Skeletal muscle cell (primary cell): ENCODE results near the gene ZNF559.
A peak's percentile ranks its signal among the peaks of the same experiment; 100 is the strongest.

ENCODE experiments used
- DNase-seq: peaks from one replicate; pipeline ENCODE4 v3.0.0-alpha.2; 2010; ENCODE audit warnings: low read depth
- H3K4me3 ChIP-seq: 2 replicates; pipeline ENCODE4 v1.5.1; 2011; ENCODE audit warnings: low read depth, mild to moderate bottlenecking, control low read depth, low read length, moderate library complexity

ZNF559 gene

DNA sequence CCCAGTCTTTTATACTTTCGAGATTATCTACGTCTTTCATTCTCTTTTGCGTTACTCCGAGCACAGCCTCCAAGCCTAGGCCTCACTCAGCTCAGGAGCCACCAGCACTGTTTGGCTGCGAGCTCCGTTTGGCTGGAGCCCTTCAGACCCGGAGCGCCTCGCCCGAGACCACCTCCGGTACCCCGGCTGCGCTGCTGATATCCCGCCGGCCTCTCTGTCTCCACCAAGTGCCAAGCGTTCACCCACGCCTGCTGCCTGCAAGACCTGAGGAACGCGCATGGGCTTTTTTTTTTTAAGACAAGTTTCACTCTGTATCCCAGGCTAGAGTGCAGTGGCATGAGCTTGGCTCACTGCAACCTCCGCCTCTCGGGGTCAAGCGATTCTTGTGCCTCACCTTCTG is 24.7 kb downstream of the ZNF559 start:
- DNase-seq = no peak
- H3K4me3 ChIP-seq = no peak overlapping the region

DNA sequence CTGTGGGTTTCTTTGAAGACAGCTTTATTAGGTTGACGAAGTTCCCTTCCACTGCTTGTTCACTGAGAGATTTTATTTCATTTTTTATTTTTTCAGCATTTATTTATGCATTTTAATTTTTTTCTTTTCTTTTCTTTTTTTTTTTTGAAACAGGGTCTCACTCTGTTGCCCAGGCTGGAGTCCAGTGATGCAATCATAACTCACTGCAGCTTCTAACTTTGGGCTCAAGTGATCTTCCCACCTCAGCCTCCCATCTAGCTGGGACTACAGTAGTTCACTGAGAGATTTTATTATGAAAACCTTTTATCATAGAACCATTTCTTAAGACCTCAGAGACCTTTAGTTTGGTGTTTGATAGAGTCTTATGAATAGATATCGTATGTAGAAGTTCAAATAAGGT is 28.5 kb downstream of the ZNF559 start:
- no peak overlapping the region for H3K4me3 ChIP-seq
- no peak for DNase-seq

DNA sequence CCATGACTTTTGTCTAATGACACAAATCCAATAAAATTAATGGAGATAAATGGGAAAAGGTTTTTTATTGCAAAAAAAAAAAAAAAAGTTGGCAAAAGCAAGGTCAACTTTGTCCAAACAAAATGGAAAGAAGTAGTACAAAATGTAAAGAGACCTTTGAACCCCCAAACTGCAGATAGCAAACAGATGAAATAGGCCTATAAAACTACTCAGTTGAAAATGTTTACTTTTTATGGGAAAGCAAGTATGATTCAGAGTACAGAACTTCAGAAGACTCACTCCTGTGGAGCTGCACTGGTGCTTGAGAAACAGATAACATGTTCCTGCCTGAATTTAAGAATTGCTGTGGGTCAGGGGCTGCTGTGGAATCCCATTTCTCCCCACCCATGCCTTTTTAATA is 29.0 kb downstream of the ZNF559 start:
- H3K4me3 ChIP-seq = no peak overlapping the region
- DNase-seq = no peak

DNA sequence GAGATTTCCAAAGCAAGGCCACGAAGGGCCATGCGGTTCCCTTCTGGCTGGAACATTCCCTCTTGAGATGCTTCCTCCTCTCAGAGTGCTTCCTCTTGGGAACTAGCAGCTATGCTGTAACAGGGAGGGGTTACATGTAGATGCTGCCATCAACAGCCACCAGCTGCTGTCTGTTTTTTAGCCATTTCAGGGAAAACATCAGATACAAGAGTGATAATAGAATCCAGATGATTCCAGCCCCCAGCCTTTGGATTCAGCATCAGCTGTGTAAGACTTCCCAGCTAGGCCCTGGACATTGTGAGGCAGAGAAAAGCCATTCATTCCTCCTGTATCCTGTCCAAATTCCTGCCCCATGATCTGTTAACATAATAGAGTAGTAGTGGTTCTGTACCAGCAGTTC is 30.7 kb downstream of the ZNF559 start:
- no peak for DNase-seq
- no peak overlapping the region for H3K4me3 ChIP-seq

DNA sequence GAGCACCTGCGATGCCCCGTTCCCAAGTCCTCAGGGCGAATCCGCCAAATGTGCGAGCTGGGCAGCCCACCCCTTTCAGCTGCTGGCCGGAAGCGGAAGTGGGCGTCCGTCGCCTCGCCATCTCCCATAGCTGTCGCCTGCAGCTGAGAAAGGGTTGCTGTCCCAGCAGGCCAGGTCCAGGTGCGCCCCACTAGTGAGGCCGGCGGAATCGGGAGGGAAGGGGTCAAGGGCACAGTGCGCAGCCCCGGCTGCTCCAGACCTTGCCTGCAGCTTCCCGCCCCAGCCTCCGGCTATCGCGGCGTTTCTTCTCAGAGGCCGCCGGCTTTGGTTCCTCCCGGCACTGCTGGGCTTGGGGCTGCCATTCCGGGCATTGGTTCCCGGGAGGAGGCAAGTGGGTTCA is 38.9 kb downstream of the ZNF559 start, which contains the start of gene ZNF177:
TSS of gene ZNF177 (plus strand) at position 109 of the 400 bp plus-strand sequence. CDS start 15,299 bp downstream, outside the sequence.
- peak within 1 kb of the TSS; percentile 63 for H3K4me3 ChIP-seq
- no peak for DNase-seq

DNA sequence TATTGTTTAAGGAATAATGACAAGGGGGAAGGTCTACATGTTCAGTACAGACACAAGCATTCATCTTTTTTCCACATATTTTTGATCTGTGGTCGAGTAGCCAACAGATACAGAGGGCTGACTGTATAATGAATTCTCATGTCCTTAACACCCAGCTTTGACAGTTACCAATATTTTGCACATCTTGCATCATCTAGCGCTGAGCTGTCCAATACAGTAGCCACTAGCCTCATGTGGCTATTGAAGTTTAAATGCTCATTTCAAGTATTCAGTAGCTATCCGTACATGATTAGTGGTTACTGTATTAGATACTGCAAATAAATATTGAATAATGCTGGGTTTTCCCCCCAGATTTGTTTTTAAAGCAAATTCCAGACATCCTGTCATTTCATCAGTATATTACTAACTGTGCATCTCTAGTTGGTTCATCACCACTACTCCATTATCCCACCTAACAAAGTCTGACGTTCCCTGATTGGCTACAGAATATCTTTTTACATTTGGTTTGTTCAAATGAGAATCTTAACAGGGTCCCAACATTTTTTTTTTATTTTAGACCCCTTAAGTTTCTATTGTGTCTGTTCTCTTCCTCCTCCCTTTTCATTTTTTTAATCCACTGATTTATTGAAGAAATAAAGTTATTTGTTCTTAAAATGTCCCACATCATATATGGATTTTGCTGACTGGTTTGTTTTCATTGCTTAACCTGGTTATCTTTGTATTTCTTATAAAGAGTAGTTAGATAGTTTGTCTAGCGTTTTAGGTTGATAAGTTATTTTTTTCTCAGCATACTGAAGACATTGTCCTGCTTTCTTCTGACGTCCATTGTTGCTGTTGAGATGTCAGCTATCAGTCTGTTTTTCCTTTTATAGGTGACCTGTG is 47.0 kb downstream of the ZNF559 start:
- no peak overlapping the region for H3K4me3 ChIP-seq
- DNase-seq = no peak

DNA sequence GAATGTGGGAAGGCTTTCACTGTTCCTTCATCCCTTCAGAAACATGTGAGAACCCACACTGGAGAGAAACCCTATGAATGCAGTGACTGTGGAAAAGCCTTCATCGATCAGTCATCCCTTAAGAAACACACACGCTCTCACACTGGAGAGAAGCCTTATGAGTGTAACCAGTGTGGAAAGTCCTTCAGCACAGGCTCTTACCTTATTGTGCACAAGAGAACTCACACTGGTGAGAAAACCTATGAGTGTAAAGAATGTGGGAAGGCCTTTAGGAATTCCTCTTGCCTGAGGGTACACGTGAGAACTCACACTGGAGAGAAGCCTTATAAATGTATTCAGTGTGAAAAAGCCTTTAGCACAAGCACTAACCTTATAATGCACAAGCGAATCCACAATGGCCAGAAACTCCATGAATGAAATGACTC is 57.4 kb downstream of the ZNF559 start:
- no peak for DNase-seq
- H3K4me3 ChIP-seq = no peak overlapping the region
